HG02571 (cell line): ENCODE results near the gene STUB1.

Experiments used
- ATAC-seq: cut with Tn5 transposase; IDR thresholded peaks from one replicate; pipeline ENCODE4 v1.9.1; 2021; ENCODE audit warnings: mild to moderate bottlenecking, moderate library complexity; ENCODE audit not compliant: unreplicated experiment

Gene STUB1

DNA sequence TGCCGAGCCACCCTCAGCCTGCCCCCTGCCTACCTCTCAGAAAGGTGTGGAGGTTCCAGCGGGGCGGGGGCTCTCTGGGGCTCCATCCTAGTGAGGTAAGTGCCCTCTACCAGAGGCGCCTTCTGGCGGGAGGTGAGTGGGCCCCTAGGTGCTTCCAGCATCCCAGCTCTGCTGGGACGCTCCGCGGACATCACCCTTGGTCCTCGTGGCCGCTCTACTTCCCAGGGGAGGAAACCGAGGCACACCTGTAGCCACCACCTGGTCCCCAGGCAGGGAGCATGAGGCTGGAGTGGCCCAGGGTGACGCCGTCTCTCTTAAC is 37.2 kb upstream of the STUB1 start:
- ATAC-seq = no peak

DNA sequence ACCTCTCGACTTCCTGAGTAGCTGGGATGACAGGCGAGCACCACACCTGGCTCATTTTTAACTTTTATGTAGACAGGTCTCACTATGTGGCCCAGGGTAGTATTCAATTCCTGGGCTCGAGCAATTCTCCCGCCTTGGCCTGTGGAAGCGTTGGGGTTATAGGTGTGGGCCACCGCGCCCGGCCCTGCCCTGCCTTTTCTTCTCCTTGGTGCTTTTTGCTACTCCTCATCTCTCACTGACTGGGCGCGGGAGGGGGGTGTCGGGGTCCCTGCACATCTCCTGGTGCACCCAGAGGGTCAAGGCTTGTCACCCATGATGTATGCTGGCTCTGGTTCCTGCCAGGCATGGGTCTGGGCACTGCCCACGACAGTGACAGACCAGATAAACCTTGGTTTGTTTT is 35.7 kb upstream of the STUB1 start:
- no peak for ATAC-seq

DNA sequence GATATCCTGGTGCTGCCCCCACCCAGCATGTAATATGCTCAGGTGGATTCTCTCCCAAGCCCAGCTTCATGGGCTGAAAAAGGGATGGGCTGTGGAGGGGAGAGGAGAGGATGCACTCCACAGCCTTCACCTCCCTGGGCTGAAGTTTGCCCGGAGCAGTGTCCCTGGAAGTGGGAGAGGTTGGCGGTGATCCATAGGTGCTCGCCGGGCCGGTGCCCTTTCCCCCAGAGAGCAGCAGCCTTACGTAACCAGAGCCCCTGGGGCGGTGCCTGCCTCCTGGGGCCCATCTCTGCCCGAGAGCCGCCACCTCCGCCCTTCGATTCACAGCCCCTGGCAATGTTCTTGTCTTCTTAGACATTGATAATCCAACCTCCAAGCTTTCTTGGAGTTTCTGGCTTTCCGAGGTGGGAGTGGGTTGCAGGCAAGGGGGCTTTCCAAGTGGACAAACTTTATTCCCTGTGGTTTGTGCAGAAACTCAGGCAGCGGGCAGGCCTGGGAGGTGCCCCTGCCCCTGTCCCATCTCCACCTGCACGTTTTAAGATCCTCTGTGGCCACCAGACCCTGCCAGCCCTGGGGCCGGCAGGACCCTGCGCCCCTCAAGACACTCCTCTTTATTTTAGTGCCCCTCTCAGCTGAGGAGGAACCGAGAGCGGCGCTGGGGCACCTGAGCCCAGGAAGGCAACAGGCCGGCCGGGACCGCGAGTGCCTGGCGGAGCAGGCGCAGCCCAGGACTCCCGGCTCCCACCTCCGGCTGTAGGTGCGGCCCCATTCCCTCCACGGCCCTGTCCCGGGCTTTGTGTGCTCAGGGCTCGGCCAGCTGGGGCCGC is 34.1 kb upstream of the STUB1 start:
- ATAC-seq = no peak

DNA sequence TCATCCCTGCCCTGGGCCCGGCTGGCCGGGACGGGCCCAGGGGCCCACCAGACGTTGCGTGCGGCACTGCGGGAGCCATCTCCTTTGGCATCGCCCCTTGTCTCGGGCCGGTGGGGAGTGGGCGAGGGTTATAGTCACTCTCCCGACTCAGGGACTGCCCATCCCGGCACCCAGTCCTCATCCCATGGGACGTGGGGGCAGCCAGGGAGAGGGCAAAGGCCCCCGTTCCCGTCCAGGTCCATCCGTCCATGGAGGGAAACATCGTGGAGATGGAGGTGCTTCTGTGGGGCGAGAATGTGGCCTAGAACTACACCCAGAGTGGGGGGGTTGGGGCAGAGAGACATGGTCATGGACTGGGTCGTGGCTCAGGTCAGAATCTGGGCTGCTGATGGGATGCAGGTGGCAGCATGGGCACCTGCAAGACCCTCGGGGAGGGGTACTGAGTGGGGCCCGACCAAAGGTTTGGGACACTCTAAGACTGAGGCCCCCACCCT is 33.5 kb upstream of the STUB1 start:
- ATAC-seq = no peak

DNA sequence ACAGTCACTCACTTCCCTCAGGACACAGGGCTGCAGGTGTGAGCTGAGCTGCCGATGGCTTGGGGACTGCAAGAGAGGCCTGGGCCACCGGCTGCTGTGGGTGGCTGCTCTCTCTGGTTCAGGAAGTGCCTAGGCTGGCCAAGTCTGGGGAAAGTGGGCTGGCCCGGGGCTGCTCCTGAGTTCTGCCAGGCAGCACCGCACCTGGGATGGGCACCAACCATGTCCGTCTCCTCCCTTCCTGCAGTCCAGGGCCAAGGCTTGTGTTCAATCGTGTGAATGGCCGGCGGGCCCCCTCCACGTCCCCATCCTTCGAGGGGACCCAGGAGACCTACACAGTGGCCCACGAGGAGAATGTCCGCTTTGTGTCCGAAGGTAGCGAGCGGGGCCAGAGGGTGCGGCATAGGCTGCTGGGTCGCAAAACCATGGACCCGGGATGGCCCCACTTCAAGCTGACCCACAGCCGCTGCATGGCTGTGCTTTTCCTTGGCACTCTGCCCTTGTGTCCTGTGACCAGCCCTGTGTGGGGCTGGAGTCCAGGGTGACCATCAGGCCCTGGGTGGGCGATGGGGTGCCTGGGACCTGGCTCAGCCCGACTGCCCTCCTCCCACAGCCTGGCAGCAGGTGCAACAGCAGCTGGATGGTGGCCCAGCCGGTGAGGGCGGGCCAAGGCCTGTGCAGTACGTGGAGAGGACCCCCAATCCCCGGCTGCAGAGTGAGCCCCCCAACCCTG is 32.9 kb upstream of the STUB1 start:
- no peak for ATAC-seq

DNA sequence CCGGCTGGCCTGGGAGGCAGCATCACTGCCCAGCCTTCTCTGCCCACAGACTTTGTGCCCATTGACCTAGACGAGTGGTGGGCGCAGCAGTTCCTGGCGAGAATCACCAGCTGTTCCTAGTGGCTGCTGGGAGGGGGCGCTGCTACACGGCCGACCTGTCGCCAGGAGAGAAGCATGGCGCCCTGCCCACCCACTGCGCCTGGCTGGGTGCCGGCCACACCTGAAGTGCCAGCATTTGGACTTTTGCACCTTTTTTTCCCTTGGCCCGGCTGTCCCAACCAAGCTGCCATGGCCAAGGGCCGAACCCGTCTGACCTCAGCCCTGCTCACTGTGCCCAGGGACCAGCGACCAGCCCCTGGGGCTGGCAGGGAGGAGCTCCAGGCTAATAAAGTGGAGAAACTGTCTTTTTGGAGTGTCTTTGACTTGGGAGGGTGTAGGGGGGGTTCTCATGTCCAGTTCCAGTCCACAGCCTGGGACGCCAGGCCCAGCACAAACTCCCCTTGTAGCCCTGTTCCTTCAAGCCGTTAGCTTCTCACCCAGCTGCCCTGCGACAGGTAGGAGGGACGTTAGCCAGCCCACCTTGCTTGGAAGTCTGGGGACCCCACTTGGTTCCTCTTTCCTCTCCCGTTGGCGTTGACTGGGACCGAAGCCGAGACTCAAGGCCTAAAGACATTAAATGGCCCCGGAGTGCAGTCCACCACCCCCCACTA is 32.0 kb upstream of the STUB1 start:
- no peak for ATAC-seq

DNA sequence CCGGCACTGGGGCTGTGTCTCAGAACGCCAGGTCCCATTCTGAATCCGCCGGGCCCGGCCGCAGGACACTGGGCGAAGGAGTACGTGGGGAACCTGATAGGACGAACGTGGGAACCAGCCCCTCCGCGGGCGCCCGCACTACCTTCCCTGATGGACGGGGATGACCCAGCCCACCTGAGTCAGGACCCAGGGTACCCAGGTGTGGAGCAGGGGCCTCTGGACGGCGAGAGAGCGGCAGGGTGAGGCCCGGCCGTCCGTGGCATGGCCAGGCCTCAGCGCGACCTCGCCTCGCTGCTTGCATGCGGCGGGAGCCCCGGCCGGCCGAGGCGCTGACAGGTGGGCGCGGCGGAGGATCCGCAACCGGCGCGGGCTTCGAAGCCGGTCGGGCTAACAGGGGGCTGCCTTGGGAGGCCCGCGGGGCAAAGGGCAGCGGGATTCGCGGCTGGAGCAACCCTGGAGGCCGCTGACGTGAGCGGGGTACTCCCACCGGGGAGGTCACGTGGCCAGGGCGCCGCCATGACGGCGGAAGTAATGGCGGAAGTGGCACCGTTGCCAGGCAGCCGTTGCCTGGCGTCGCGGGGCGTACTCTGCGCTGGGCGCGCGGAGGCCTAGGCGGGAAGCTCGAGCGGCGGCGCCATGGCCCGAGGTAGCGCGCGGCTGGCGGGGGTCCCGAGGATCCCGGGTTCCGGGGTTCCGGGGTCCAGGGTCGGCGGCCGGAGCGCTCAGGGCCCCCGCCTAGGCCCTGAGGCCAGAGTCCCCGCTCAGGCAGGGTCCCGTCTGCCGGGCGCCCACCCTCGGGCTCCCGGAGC is 31.2 kb upstream of the STUB1 start, which contains the start of gene WDR90:
Gene WDR90 (plus strand): TSS at position 585 of the 809 bp plus-strand sequence. CDS start 52 bp downstream, at position 637.
- peak; percentile 77 for ATAC-seq

DNA sequence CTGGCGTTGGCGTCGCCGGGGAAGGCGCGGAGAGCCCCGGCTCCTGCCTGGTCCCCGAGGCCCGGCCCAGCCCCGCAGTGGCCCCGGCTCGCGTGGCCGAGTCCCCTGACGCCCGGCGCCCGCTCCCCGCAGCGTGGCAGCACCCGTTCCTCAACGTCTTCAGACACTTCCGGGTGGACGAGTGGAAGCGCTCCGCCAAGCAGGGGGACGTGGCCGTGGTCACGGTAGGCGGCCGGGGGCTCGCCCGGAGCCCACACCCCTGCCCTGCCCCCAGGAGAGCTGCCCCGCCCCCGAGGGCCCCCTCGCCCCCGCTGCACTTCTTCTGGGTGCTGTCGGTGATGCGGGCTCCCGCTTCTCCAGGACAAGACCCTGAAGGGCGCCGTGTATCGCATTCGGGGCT is 30.6 kb upstream of the STUB1 start:
- peak; percentile 6 for ATAC-seq

DNA sequence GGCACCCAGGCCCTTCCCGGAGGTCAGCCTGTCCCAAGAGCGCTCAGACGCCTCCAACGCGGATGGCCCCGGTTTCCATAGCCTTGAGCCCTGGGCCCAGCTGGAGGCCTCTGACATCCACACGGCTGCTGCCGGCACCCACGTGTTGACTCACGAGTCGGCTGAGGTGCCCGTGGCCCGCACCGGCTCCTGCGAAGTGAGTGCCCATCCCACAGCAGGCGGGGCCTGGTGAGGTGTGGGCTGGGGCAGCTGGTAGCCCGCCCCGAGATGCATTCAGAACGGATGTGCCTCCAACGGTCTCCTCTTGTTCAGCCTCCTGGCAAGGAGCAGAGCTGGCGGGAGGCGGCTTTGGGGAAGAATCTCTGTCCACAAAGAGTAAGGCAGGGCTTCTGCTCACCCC is 28.4 kb upstream of the STUB1 start:
- ATAC-seq = no peak

DNA sequence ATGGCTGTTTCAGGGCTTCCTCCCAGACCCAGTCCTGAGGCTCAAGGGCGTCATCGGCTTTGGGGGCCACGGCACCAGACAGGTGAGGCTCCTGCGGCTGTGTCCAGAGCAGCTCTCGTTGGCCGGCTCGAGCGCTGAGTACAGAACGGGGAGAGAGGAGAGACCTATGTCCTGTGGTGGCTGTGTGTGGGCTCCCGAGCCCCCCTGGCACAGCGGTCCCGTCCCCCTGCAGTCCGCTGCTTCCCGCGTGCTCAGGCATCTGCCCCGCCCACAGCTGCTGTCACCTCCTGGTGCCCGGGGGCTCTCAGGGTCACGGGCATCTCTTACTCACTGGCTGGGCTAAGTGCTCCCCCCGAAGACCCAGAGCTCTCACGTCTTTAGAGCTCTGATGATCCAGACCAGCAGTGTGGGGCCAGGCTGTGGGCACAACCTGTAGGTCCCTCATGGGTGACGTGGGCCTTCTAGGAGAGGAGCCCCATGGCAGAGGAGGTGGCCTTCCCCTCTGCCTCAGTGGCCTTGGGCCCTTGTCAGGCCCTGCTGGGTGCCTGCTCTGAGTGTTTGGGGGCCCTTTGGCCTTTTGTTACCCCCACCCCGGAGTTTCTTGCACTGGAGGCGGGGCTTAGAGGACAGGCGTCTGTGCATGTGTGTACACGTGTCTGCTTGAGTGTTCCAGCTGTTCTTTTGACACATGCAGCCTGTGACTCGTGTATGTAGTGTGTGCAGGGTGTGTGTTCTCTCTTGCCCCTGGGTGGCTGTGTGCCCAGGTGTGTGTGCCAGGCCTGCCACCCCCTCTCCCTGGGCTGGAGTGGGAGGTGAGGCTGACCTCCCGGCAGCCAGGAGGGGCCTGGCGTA is 27.5 kb upstream of the STUB1 start:
- no peak for ATAC-seq

DNA sequence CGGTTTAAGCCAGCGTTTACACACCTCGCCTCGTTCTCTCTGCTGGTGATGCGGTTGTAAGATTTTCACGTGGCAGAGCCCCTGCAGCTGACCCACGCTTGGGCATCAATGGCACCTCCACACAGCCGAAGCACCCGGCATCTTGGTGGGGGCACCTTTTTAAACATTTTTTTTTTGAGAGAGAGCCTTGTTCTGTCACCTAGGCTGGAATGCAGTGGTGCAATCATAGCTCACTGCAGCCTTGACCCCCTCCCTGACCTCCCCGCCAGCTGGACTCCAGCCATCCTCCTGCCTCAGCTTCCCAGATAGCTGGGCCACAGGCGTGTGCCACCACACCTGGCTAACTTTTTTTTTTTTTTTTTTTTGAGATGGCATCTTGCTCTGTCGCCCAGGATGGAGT is 26.2 kb upstream of the STUB1 start:
- no peak for ATAC-seq

DNA sequence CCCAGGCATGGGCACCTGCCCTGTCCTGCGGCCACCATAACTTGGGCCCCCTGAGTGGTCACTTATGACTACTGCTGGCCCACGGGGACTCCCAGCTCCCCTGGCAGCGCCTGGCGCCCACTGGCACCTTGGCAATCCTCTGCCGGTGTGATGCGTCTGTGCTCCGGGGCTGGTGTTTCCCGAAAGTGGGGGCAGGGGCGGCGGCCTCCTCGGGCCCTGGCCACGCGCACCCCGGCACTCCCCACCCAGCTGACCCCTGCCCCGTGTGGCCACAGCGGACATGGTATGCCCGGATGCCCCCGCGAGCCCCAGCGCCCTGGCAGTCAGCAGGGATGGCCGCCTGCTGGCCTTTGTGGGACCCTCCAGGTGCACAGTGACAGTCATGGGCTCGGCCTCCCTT is 22.7 kb upstream of the STUB1 start:
- ATAC-seq = no peak

DNA sequence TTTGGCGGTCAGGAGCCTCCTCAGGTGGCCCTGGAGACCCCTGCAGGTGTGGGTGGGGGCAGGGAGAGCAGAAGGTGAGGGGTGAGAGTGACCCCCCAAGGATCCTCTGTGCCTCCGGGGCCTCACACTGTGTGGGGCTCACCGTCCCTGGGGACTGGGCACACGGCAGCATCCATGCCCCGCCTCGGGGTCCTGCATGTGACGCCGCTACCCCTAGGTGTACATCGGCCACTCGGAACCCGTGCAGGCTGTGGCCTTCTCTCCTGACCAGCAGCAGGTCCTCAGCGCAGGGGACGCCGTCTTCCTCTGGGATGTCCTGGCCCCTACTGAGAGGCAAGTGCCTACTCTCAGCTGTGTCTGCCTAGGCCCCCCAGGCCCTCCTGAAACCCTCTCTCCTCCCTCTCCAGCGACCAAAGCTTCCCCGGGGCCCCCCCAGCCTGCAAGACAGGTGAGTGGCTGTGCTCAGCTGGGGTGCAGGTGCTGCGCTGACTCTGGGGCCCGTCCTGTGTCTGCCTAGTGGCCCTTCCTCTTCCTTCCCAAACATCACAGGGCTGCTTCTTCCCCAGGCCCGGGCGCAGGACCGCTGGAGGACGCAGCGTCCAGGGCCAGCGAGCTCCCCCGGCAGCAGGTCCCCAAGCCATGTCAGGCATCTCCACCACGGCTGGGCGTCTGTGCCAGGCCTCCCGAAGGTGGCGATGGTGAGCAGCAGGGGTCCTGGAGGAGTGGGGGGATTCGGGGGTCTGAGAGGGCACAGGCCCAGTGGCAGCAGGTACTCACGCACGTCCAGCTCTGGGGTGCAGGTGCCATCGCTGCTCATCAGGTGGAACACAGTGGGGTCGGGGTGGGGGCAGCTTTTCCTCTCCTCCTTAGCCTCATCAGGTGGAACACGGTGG is 21.3 kb upstream of the STUB1 start:
- no peak for ATAC-seq

DNA sequence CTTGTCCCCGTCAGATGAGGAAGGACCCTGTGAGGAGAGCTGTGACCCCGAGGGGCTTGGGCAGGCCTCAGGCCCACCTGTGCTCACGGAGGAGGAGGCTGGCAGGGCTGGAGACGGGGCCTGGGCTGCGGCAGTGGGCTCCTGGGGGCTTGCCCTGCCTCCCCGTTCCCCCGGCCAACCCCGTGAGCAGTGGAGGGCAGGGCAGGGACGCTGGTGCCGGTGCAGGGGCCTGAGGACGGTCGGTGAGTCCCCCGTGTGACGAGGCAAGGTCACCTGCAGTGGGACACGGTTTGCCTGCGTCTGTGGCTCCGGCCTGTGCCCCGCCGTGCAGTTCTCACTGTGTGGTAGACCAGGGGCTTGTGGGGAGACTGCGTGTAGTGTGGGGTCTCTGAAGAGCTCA is 20.6 kb upstream of the STUB1 start:
- ATAC-seq = no peak

DNA sequence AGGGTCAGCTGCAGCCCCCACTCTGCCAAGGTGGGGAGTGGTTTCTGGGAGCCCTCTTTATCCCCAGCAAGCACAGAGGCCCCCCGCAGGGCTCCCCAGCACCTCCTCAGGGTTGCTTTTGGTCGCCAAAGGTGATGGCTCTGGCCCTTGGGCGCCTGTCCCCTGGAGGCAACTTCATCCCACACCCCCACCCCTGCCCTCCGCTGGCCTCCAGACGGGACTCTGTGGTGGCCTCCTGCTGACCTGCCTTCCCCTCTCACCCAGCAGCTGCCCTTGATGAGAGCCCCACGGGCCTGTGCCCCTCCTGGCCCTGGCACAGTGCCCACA is 20.1 kb upstream of the STUB1 start:
- no peak for ATAC-seq

DNA sequence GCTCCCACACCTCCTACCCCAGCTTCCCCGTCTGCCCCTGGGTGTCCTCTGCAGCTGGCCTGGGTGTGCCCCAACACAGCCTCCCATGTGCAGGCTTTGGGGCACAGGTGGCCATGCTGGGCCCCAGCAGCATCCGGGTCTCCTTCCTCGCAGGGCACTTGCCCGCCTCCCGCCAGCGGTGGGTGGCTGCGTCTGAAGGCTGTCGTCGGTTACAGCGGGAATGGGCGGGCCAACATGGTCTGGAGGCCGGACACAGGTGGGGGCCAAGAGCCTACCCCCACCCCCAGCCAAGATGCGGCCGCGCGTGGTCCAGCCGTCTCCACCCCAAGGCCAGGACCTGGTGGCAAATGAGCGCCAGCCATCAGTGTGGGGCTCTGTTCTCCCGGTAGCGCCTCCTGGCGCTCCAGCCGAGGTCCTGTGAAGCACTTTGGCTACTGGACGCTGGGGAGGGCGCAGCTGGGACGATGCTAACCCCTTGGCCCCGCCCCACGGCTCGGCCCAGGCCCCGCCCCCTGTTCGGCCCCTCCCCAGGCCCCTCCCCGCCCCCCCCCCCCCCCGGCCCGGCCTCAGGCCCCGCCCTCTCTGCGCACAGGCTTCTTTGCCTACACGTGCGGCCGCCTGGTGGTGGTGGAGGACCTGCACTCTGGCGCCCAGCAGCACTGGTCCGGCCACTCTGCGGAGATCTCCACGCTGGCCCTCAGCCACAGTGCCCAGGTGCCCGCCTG is 19.6 kb upstream of the STUB1 start:
- ATAC-seq = no peak

DNA sequence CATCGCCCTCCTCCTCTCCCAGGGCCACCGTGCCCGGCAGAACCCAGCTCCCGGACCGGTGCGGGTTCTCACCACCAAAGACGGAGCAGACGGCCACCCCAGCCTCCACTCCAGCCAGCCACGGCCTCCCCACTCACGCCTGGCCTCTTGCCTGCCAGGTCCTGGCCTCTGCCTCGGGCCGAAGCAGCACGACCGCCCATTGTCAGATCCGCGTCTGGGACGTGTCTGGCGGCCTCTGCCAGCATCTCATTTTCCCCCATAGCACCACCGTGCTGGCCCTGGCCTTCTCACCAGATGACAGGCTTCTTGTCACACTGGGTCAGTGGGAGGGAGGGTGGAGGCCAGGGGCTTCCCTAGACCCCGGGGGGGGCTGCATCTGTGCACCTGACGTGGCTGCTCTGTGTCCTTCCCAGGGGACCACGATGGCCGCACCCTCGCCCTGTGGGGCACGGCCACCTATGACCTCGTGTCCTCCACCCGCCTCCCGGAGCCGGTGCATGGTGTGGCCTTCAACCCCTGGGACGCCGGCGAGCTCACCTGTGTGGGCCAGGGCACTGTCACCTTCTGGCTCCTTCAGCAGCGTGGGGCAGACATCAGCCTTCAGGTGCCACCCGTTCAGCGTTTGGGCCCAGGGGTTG is 18.9 kb upstream of the STUB1 start:
- ATAC-seq = no peak

DNA sequence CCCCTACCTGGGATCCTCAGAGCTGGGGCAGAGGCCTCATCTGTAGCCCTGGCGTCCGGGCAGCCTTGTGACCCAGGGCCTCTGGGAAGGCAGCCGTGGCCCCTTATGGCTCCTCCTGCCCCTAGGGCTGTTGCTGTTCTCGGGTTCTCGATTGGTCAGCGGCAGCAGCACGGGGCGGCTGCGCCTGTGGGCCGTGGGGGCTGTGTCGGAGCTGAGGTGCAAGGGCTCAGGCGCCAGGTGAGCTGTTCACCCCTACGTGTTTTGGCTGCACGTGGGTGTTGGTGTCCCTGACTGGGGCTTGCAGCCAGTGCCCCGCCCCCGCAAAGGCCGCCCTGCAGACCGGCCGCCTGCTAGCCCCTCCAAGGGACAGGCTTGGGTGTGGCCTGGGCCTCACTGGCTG is 18.1 kb upstream of the STUB1 start:
- ATAC-seq = no peak
